Stimulated activated CD4-positive, alpha-beta T cell treated with anti-CD3 and anti-CD28 coated beads, TNF-alpha, amount 100 ng/mL, for 48 hours (primary cell): Measurements from ENCODE around the gene THAP11.
A peak's percentile ranks its signal among the peaks of the same experiment; 100 is the strongest.
"Not testable (repeated sequence)": the region's sequence is repeated elsewhere in the genome, so short reads cannot be mapped to it uniquely, and the experiment has no call there.

Experiments
- DNase-seq, 3 donors: peaks; one replicate each; pipeline ENCODE4 v3.0.0-alpha.2; 2020; ENCODE audit warnings: low read depth in 3 of 3

The THAP11 gene

DNA sequence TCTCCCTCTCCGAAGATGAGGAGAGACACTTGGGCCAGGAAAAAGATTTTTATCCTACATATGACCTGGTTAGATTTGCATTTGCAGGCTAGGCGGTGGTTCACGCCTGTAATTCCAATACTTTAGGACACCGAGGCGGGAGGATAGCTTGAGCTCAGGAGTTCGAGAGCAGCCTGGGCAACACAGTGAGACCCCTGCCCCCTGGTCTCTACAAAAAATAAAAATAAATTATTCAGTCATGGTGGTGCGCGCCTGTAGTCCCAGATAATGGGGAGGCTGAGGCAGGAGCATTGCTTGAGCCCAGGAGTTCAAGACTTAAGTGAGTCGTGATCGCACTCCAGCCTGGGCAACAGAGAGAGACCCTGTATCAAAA, 7.9 kb upstream of the THAP11 start:
- DNase-seq: no peak

DNA sequence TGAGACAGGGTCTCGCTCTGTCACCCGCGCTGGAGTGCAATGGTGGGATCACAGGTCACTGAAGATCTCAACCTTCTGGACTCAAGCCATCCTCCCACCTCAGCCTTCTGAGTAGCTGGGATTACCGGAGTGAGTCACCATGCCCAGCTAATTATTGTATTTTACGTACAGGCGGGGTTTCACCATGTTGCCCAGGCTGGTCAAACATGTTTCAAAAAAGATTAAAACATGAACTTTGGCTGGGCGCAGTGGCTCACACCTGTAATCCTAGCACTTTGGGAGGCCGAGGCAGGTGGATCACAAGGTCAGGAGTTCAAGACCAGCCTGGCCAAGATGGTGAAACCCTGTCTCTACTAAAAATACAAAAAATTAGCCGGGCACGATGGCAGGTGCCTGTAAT, 4.9 kb upstream of the THAP11 start:
- DNase-seq: not testable (repeated sequence)

DNA sequence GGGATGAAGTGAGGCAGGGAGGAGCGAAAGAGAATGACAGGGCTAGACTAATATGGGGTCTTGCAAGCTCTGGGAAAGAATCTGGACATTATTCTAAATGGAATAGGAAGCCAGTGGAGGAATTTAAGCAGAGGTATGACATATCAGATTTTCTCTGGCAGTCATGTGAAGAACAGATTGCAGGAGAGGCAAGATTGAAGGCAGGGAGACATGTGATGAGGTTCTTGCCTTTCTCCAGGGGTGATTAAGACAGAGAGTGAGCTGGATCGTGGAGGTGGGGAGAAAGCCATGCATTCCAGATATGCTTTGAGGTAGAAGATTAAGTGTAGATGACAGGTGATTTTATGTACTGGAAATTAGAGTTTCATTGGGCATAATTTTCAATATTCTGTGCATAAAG, 4.3 kb upstream of the THAP11 start:
- no peak for DNase-seq

GRCh38 chr16:67841198-67841815, 813 bp upstream of the THAP11 start:
- DNase-seq: no peak

- peak; percentile 36 to 39 (median 38) for DNase-seq
These were observed 606 bp downstream of the THAP11 start for GRCh38 chr16:67842509-67843342.

GRCh38 chr16:67843343-67843765, 1.2 kb downstream of the THAP11 start:
- DNase-seq: no peak

GRCh38 chr16:67844497-67844896, 2.4 kb downstream of the THAP11 start:
- no peak for DNase-seq

DNA sequence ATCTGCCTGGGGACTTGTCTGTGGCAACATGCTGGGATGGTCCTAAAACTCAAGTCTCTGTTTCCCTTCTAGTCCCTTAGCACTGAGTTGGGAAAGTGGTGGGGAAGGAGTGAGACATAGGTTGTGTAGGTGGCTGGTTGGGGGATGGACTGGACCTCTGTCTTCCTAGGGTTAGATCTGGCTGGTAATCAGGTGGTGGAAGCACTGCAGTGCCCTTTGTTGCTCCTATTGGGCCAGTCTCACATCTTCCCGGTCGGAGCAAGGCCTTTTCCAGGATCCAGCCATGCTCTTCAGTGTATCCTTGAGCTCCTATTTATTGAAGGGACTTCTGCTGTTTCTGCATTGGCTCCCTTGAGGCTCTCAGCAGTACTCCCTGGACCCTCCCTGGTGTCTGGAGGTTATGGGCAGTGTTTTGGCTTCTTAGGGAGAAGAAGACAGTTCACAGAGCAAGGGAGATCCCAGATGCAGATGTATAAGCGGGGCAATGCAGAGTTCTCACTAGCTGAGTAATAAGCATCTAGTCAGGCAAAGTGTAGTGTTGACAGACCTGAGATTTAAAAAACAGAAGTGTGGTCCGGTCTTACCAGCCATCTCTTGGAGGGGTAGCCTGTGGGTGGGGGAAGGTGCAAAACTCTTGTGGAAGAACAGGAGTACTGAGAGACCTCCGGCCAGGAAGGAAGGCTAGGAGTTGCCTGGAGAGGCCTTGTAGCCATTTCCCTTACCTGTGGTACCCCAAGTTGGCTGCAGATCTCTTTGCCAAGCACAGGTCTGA, 3.4 kb downstream of the THAP11 start:
- no peak for DNase-seq

DNA sequence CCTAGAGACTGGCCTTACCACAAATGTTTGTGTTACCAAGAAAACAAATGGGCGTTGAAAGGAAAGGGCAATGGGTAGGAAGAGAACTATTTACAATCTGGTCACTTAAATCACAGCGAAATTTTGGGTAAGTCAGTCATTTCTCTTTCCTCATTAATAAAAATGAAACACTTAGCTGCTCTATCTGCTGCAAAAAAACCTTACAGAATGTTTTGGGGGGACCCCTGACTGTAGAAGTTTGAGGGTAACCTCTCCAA, 3.9 kb downstream of the THAP11 start:
- DNase-seq: no peak

DNA sequence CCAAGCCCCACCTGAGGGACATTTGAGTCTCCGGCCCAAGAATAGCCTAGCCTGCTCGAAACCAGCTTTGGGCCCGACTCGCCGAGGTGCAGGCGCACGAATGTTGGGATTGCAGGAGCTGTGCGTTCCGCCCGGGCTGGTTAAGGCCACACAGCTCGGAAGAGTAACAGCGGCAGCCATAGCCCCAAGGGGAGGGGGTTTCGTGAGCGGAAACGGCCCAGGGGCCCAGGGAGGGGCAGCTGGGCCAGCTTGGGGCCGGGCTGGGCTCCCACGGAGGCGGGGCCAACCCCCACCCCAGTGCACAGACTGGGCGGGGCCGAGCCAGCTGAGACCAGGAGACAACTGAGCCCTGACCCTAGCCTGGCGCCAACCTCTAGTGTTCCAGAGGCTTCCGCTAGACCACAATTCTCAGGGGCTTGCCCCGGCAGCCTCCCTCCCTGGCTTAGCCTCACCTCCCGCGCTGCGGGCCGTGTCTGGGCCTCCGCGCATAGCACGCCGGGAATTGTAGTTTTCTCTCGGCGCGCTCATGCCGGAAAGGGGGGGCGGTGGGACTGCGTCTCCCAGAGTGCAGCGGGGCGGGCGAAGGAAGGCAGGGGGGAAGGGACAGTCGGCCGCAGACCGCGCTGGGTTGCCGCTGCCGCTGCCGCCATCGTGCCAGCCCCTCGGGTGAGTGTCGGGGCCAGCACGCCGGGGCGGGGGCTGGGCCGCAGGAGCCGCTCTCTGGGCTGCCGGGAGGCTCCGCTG, 4.4 kb downstream of the THAP11 start, which contains the start of gene NUTF2:
Gene NUTF2 (plus strand): TSS at position 614 of the 744 bp plus-strand sequence. CDS start 18,198 bp downstream, outside the sequence.
- DNase-seq: peak; percentile 92 to 95 (median 92)

DNA sequence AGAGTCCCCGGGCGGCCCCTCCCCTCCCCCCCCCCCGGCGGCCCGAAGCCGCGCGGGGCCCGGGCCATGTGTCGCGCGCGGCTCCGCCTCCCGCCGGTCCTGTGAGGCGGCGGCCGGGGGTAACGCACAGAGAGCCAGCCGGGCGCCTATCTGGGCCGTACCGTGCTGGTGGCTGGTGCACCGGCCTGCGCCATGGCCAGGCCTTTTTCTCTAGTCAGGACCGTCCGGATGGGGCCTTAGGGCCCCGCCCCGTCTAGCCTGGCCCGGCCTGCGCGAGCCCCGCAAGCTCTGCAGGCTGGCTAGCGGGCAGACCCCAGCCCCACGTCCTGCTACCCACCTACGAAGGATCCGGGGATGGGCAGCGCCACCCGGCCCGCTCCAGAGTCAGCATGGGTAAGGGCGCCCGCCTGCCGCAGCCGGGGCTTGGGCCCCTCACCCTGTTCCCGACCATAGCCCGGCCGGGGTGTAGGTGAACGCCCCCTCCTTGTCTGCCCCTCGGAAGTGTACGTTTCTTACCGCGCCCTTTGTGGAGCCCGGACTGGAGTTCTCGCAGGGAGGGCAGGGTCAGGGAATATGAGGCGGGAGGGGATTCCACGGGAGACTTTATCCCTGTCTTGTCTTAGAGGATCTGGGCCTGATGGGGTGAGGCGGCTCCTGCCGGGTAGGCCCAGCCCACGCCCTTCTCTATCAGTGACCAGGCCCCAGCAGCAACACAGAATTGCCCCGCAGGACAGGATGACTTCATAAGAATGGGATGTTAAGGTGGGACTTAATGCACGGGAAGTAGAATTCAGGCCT, 5.1 kb downstream of the THAP11 start, which contains the start of gene CENPT:
Gene CENPT (minus strand): TSS at position 630 of the 798 bp plus-strand sequence. CDS start 13,834 bp downstream, outside the sequence.
- peak in 2 of 3 donors; percentile 29 to 50 for DNase-seq

DNA sequence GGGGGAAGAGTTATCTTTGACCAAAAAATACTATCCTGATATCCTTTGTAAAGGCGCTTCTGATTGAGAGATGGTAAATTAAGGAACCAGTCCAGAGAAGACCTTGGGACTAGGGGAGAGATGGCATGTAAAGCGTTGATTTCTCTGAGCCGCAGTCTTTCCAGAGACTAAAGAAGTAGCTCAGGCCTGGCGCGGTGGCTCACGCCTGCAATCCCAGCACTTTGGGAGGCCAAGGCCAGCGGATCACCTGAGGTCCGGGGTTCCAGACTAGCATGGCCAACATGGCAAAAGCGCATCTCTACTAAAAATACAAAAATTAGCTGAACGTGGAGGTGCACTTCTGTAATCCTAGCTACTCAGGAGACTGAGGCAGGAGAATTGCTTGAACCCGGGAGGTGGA, 6.0 kb downstream of the THAP11 start:
- DNase-seq: no peak

DNA sequence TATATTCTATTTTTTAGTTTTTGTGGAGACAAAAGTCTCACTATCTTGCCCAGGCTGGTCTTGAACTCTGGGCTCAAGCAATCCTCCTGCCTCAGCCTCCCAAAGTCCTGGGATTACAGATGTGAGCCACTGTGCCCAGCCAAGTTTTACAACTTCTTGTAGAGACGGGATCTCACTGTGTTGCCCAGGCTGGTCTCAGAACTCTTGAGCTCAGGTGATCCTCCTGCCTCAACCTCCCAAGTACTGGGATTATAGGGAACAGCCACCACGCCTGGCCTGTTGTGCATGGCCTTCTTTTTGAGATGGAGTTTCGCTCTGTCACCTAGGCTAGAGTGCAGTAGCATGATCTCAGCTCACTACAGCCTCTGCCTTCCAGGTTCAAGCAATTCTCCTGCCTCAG, 11.6 kb downstream of the THAP11 start:
- no peak for DNase-seq

GRCh38 chr16:67855789-67856188, 13.7 kb downstream of the THAP11 start:
- no peak for DNase-seq

GRCh38 chr16:67856927-67857546, 14.9 kb downstream of the THAP11 start:
- no peak for DNase-seq

- peak in 1 of 3 donors; percentile 15 for DNase-seq
These were observed 15.6 kb downstream of the THAP11 start for GRCh38 chr16:67857547-67858233.

- DNase-seq: no peak
These were observed 16.4 kb downstream of the THAP11 start for GRCh38 chr16:67858500-67858899.

DNA sequence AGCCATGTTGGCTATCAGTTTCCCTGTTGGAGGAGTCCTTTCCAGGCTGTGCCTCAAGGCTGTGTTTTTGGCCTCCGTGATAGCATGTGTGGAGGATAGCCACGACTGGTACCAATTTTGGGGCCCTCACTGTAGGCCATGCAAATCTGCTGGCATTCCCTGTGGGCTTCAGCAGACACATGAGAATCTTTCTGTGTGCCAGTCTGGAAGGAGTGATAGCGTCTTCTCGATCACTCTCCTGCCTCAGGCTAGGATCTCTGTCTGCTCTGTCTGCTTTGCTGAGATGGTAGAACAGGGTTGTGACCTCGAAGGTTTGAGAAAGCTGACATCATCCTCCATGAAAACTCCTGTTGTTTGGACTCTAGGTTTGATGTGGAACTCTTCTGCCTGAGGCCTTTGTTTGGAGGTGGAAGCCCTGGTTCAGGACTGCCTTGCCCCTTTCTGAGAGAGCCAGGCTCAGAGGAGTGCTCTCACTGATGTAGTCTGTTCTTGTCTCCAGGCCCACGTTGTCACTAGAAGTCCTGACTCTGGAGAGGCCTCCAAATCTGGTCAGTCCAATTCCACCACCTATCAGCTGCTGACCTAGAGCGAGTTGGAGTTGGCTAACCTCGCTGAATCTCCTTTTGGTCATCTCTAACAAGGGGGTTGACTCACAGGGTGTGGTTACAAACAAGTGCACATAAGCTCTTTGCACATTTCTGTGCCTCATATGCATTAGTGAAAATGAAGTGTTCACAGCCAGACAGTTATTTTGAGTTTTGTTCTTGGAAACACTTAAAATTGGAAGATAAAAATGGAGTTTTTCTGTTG, 18.7 kb downstream of the THAP11 start:
- DNase-seq: no peak

DNA sequence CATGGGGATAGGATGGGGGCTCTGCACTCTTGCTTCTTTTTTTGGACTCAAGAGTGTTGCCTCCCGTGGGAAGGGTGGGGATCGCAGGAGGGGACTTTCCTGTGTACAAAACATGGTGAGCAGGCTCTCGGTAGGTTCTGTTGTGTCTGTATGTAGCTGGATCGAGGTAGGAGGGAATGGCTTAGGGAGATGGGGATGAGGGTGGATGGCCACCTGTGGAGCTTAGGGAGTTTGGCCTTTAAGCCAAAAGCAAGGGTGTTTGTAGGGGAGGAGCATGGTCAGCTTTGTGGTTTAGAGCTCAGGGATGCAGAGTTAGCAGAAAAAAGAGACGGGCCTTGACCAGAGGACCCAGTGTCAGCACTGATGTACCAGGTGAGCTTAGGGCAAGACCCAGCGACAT, 19.8 kb downstream of the THAP11 start:
- no peak for DNase-seq
